Measurements from ENCODE around the gene GALC. TPM values are rescaled to one million over a fixed set of nuclear protein-coding genes. Genes with fewer than 3 reads are reported as not detected.

Gene GALC
- polyA plus RNA-seq (2013, experiment 1 of 2), result 11.4 TPM
- 15.8 TPM for polyA plus RNA-seq (2013, experiment 2 of 2)

GRCh38 chr14:87992718-87993628 is at the start of gene GALC:
GALC (minus strand) TSS chr14:87993182; CDS start chr14:87993164, 18 bp downstream.
- Histone ChIP-seq H3K27me3 (ENCODE audit: insufficient read depth, low read length) (no peaks in the 10 kb centered on the region), H3K4me3 (ENCODE audit: low read length) (peak within 1 kb of the TSS; percentile 72), H3K9me3 (ENCODE audit: insufficient read depth, low read depth, low read length) (no peaks in the 10 kb centered on the region), H3K27ac (ENCODE audit: low read depth, low read length) (peak within 1 kb of the TSS; percentile 78), H3K9ac (ENCODE audit: low read depth, low read length) (peak within 1 kb of the TSS; percentile 87), H3K4me1 (ENCODE audit: insufficient read depth, low read length) (peaks cover 6% of the 10 kb centered on the region; the same call in 1 of the 2 replicates), H3K36me3 (ENCODE audit: insufficient read depth, low read length) (no peaks in the 10 kb centered on the region)
- 4% methylated on average over 83 of the region's 83 CpGs for WGBS

GRCh38 chr14:88040146-88040545 is 47.2 kb upstream of the GALC start:
- H3K27me3 ChIP-seq (ENCODE audit: insufficient read depth, low read length), result no peaks in the 10 kb centered on the region
- H3K36me3 ChIP-seq (ENCODE audit: insufficient read depth, low read length), result no peaks in the 10 kb centered on the region
- peaks cover 17% of the 10 kb centered on the region for H3K4me1 ChIP-seq (ENCODE audit: insufficient read depth, low read length)
- no peaks in the 10 kb centered on the region for H3K9me3 ChIP-seq (ENCODE audit: insufficient read depth, low read depth, low read length)
- no peak overlapping the region for H3K4me3 ChIP-seq (ENCODE audit: low read length)
- 87% methylated on average over 1 of the region's 1 CpG for WGBS
- no peak overlapping the region for H3K27ac ChIP-seq (ENCODE audit: low read depth, low read length)
- H3K9ac ChIP-seq (ENCODE audit: low read depth, low read length), result no peak overlapping the region

- Histone ChIP-seq H3K36me3 (ENCODE audit: insufficient read depth, low read length) (no peaks in the 10 kb centered on the region), H3K4me3 (ENCODE audit: low read length) (no peak overlapping the region), H3K27me3 (ENCODE audit: insufficient read depth, low read length) (no peaks in the 10 kb centered on the region), H3K27ac (ENCODE audit: low read depth, low read length) (no peak overlapping the region), H3K9me3 (ENCODE audit: insufficient read depth, low read depth, low read length) (no peaks in the 10 kb centered on the region), H3K9ac (ENCODE audit: low read depth, low read length) (no peak overlapping the region), H3K4me1 (ENCODE audit: insufficient read depth, low read length) (peaks cover 17% of the 10 kb centered on the region)
- 97% methylated on average over 3 of the region's 3 CpGs for WGBS
These were observed 46.2 kb upstream of the GALC start for GRCh38 chr14:88039197-88039596.

- Histone ChIP-seq H3K4me3 (ENCODE audit: low read length) (no peak overlapping the region), H3K36me3 (ENCODE audit: insufficient read depth, low read length) (no peaks in the 10 kb centered on the region), H3K27me3 (ENCODE audit: insufficient read depth, low read length) (no peaks in the 10 kb centered on the region), H3K9ac (ENCODE audit: low read depth, low read length) (no peak overlapping the region), H3K4me1 (ENCODE audit: insufficient read depth, low read length) (peaks cover 17% of the 10 kb centered on the region), H3K27ac (ENCODE audit: low read depth, low read length) (peak overlapping the region; percentile 43; the same call in 1 of the 2 replicates), H3K9me3 (ENCODE audit: insufficient read depth, low read depth, low read length) (no peaks in the 10 kb centered on the region)
- 65% methylated on average over 1 of the region's 1 CpG for WGBS
These were observed 44.3 kb upstream of the GALC start for GRCh38 chr14:88037325-88037724.

- Histone ChIP-seq H3K9ac (ENCODE audit: low read depth, low read length) (no peak overlapping the region), H3K27ac (ENCODE audit: low read depth, low read length) (no peak overlapping the region; the same call in 1 of the 2 replicates), H3K4me3 (ENCODE audit: low read length) (no peak overlapping the region), H3K9me3 (ENCODE audit: insufficient read depth, low read depth, low read length) (no peaks in the 10 kb centered on the region), H3K4me1 (ENCODE audit: insufficient read depth, low read length) (peaks cover 17% of the 10 kb centered on the region), H3K27me3 (ENCODE audit: insufficient read depth, low read length) (no peaks in the 10 kb centered on the region), H3K36me3 (ENCODE audit: insufficient read depth, low read length) (no peaks in the 10 kb centered on the region)
- 63% methylated on average over 2 of the region's 2 CpGs for WGBS
These were observed 43.4 kb upstream of the GALC start for GRCh38 chr14:88036422-88036821.

- Histone ChIP-seq H3K36me3 (ENCODE audit: insufficient read depth, low read length) (no peaks in the 10 kb centered on the region), H3K9me3 (ENCODE audit: insufficient read depth, low read depth, low read length) (no peaks in the 10 kb centered on the region), H3K9ac (ENCODE audit: low read depth, low read length) (no peak overlapping the region), H3K27me3 (ENCODE audit: insufficient read depth, low read length) (no peaks in the 10 kb centered on the region), H3K4me1 (ENCODE audit: insufficient read depth, low read length) (peaks cover 17% of the 10 kb centered on the region), H3K27ac (ENCODE audit: low read depth, low read length) (no peak overlapping the region), H3K4me3 (ENCODE audit: low read length) (no peak overlapping the region)
- 95% methylated on average over 2 of the region's 2 CpGs for WGBS
These were observed 41.1 kb upstream of the GALC start for GRCh38 chr14:88034076-88034475.

GRCh38 chr14:88032373-88032772 is 39.4 kb upstream of the GALC start:
- Histone ChIP-seq H3K4me1 (ENCODE audit: insufficient read depth, low read length) (peaks cover 14% of the 10 kb centered on the region), H3K4me3 (ENCODE audit: low read length) (no peak overlapping the region), H3K9ac (ENCODE audit: low read depth, low read length) (no peak overlapping the region), H3K36me3 (ENCODE audit: insufficient read depth, low read length) (no peaks in the 10 kb centered on the region), H3K9me3 (ENCODE audit: insufficient read depth, low read depth, low read length) (no peaks in the 10 kb centered on the region), H3K27ac (ENCODE audit: low read depth, low read length) (no peak overlapping the region), H3K27me3 (ENCODE audit: insufficient read depth, low read length) (no peaks in the 10 kb centered on the region)
- WGBS, result 100% methylated on average over 1 of the region's 1 CpG

- Histone ChIP-seq H3K4me3 (ENCODE audit: low read length) (no peak overlapping the region), H3K4me1 (ENCODE audit: insufficient read depth, low read length) (no peaks in the 10 kb centered on the region), H3K9ac (ENCODE audit: low read depth, low read length) (no peak overlapping the region), H3K9me3 (ENCODE audit: insufficient read depth, low read depth, low read length) (no peaks in the 10 kb centered on the region), H3K27ac (ENCODE audit: low read depth, low read length) (no peak overlapping the region), H3K36me3 (ENCODE audit: insufficient read depth, low read length) (no peaks in the 10 kb centered on the region), H3K27me3 (ENCODE audit: insufficient read depth, low read length) (no peaks in the 10 kb centered on the region)
- 100% methylated on average over 1 of the region's 1 CpG for WGBS
These were observed 37.9 kb upstream of the GALC start for GRCh38 chr14:88030892-88031291.

GRCh38 chr14:88030079-88030478 is 37.1 kb upstream of the GALC start:
- no peaks in the 10 kb centered on the region for H3K9me3 ChIP-seq (ENCODE audit: insufficient read depth, low read depth, low read length)
- no peak overlapping the region for H3K9ac ChIP-seq (ENCODE audit: low read depth, low read length)
- no peaks in the 10 kb centered on the region for H3K4me1 ChIP-seq (ENCODE audit: insufficient read depth, low read length)
- no peaks in the 10 kb centered on the region for H3K27me3 ChIP-seq (ENCODE audit: insufficient read depth, low read length)
- WGBS, result 91% methylated on average over 1 of the region's 1 CpG
- H3K27ac ChIP-seq (ENCODE audit: low read depth, low read length), result no peak overlapping the region
- H3K4me3 ChIP-seq (ENCODE audit: low read length), result no peak overlapping the region
- H3K36me3 ChIP-seq (ENCODE audit: insufficient read depth, low read length), result no peaks in the 10 kb centered on the region

- Histone ChIP-seq H3K36me3 (ENCODE audit: insufficient read depth, low read length) (no peaks in the 10 kb centered on the region), H3K9ac (ENCODE audit: low read depth, low read length) (no peak overlapping the region), H3K4me1 (ENCODE audit: insufficient read depth, low read length) (no peaks in the 10 kb centered on the region), H3K27ac (ENCODE audit: low read depth, low read length) (no peak overlapping the region), H3K4me3 (ENCODE audit: low read length) (no peak overlapping the region), H3K27me3 (ENCODE audit: insufficient read depth, low read length) (no peaks in the 10 kb centered on the region), H3K9me3 (ENCODE audit: insufficient read depth, low read depth, low read length) (no peaks in the 10 kb centered on the region)
- 100% methylated on average over 2 of the region's 2 CpGs for WGBS
These were observed 36.5 kb upstream of the GALC start for GRCh38 chr14:88029500-88029899.

GRCh38 chr14:88026890-88027289 is 33.9 kb upstream of the GALC start:
- Histone ChIP-seq H3K9me3 (ENCODE audit: insufficient read depth, low read depth, low read length) (no peaks in the 10 kb centered on the region), H3K9ac (ENCODE audit: low read depth, low read length) (no peak overlapping the region), H3K4me1 (ENCODE audit: insufficient read depth, low read length) (peaks cover 10% of the 10 kb centered on the region), H3K4me3 (ENCODE audit: low read length) (no peak overlapping the region), H3K27ac (ENCODE audit: low read depth, low read length) (no peak overlapping the region), H3K27me3 (ENCODE audit: insufficient read depth, low read length) (no peaks in the 10 kb centered on the region), H3K36me3 (ENCODE audit: insufficient read depth, low read length) (no peaks in the 10 kb centered on the region)
- 90% methylated on average over 2 of the region's 2 CpGs for WGBS
